GM18526 (cell line): ENCODE data around the gene NDUFS7.

ENCODE experiments used
- POLR2A ChIP-seq: IDR thresholded peaks from 3 replicates; pipeline ENCODE4 v1.6.1; 2011; ENCODE audit not compliant: insufficient read length; ENCODE audit errors: extremely low read depth

NDUFS7 gene

GRCh38 chr19:1383312-1384084 lies at the start of gene NDUFS7:
NDUFS7 (plus strand) TSS chr19:1383907; CDS start chr19:1383927, 20 bp downstream.
- TF ChIP-seq POLR2A: peak; percentile 74

- TF ChIP-seq POLR2A: no peak
Measured at GRCh38 chr19:1336079-1336684, 47.5 kb upstream of the NDUFS7 start.

- no peak for TF ChIP-seq POLR2A
Measured at GRCh38 chr19:1340681-1341469, 42.8 kb upstream of the NDUFS7 start.

- no peak for TF ChIP-seq POLR2A
Measured at GRCh38 chr19:1343041-1343440, 40.7 kb upstream of the NDUFS7 start.

GRCh38 chr19:1349211-1349610 lies 34.5 kb upstream of the NDUFS7 start:
- no peak for TF ChIP-seq POLR2A

- no peak for TF ChIP-seq POLR2A
Measured at GRCh38 chr19:1350867-1351266, 32.8 kb upstream of the NDUFS7 start.

- no peak for TF ChIP-seq POLR2A
Measured at GRCh38 chr19:1351381-1351851, 32.3 kb upstream of the NDUFS7 start.

GRCh38 chr19:1353144-1353543 lies 30.6 kb upstream of the NDUFS7 start:
- no peak for TF ChIP-seq POLR2A

GRCh38 chr19:1354970-1355567 lies 28.6 kb upstream of the NDUFS7 start:
- TF ChIP-seq POLR2A: no peak

- no peak for TF ChIP-seq POLR2A
Measured at GRCh38 chr19:1355568-1356507, 27.9 kb upstream of the NDUFS7 start.

- no peak for TF ChIP-seq POLR2A
Measured at GRCh38 chr19:1356508-1356865, 27.2 kb upstream of the NDUFS7 start.

GRCh38 chr19:1357531-1358109 lies 26.1 kb upstream of the NDUFS7 start:
- TF ChIP-seq POLR2A: no peak

- no peak for TF ChIP-seq POLR2A
Measured at GRCh38 chr19:1360126-1360817, 23.4 kb upstream of the NDUFS7 start.
